GM19438 (cell line): ENCODE measurements around the gene CDC42EP3.
A peak's percentile ranks its signal among the peaks of the same experiment; 100 is the strongest.

ENCODE experiments used
- ATAC-seq: cut with Tn5 transposase; IDR thresholded peaks from one replicate; pipeline ENCODE4 v1.9.1; 2021; ENCODE audit warnings: low read depth; ENCODE audit not compliant: unreplicated experiment

CDC42EP3 gene, protein sequence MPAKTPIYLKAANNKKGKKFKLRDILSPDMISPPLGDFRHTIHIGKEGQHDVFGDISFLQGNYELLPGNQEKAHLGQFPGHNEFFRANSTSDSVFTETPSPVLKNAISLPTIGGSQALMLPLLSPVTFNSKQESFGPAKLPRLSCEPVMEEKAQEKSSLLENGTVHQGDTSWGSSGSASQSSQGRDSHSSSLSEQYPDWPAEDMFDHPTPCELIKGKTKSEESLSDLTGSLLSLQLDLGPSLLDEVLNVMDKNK

DNA sequence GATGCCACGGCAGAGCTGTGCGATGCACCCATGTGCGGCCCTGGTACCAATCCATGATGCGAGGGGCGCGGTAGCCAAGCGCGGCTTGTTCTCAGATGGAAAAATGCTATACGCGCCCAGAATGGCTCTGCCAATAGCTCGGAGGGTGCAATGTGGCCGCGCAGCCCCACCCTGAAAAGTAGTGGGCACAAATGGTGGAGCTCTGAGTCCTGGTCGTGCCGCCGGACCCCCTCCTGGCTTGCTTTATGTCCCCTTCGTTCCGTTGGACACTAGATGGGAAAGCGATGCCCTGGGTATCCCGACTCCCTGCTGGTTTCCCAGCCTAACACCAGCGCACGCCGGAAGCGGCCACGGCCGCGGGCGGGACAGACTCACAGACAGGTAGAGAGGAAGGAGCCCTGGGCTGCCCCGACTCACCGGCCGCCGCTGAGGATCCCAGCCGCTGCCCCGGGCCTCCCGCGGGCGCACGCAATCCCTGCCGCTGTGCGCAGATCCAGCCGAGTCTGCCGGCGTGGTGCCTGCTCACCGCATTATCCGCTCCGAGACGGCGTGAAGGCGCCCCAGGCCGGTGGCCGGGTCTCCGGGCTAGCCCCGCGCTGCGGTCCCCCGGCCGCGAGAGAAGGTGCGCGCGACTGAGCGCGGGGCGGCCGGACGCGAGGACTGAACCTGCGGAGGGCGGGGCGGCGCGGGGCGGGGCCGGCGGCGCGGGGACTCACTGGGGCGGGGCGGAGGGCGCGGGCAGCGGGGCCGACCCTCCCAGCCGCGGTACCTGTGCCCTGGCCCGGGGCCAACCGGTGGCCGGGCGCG is at the start of gene CDC42EP3:
CDC42EP3 (minus strand) TSS at position 634 of the 807 bp plus-strand sequence. CDS start 25,055 bp downstream, outside the sequence.
- ATAC-seq, result peak; percentile 51

DNA sequence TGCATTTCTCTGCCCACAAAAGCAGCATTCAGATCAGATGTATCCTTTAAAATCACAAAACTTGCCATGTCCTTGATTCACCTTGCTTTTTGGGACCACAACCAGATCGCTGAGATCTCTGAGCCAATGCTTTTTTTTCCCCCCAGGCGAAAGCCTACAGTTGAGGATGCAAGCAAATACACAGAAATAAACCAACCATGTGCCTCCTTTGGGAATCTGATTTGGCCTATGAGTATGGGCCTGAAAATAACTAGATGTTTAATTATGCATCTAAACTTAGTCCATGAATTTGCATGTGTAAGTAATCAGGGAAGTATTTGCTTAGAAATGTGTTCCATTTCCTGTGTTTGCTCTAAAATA is 49.7 kb upstream of the CDC42EP3 start:
- ATAC-seq, result no peak

DNA sequence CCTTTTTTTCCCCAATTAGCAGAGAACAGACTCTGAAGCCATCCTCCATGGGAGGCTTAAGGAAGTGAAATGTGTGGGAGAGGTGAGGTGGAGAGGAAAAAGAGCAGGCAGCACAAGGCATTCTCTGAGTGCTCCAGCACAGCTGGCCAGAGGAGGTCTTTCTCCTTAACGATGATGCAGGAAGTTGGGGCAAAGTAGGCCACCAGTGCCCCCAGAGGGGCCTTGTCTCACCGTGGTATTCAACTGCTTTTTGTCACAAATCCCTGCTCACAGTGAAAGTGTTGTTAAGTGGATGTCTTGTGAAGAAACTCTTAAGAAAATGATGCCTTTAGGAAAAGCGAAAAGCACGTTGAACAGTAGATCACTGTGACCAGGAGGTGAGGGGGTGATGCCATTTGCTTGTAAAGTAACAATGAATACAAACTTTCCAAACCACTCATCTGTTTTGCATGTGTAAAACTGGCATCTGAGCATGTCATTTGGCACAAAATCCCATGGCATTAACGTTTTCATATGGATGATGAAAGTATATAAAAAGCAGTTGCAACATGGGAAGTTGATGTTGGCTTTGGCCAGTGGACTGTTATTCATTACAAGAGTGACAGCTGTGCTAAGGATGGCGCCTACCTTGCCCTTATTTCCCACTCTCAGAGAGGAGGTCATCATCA is 49.2 kb upstream of the CDC42EP3 start:
- ATAC-seq, result no peak

DNA sequence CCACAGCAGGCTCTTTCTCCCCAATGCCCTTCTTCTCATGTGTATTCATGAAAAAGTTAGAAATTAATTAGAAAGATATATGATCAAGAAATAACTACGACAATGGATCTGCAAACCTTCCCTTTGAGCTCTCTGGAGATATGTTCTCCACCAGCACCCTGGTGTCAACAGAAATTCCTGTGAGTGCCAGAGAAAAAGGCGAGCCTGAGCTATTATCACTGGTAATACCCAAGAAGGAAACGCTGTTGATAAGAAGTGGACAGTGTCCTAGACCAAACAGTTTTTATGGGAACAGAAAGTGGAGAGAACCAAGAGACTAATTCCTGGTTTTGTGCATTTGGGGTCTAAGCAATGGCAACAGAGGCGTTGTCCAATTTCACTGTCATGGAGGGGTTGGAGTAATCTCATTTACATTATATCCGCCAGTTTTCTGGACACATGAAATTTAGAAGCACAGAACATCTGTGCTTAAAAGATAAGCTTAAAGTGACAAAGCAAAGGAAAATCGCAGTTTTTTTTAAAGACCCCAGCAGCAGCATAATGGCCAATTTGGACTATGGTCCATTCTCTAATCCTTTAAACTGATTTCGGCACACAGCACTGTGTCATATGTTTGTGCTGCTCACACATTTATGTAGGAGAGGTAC is 47.2 kb upstream of the CDC42EP3 start:
- ATAC-seq, result no peak

DNA sequence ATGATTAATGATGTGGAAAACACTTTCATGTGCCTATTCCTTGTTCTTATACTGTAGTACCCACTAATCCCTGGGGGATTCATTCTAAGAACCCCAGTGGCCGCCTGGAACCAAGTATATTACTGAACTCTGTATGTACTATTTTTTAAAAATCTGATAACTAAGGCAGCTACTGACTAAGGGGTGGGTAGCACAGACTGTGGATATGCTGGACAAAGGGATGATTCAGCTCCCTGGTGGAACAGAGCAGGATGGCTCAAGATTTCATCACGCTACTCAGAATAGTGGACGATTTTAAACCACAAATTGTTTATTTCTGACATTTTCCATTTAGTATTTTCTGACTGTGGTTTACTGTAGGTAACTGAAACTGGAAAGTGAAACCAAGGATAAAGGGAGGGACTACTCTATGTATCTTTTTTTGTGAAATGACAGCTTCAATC is 41.8 kb upstream of the CDC42EP3 start:
- ATAC-seq, result no peak

DNA sequence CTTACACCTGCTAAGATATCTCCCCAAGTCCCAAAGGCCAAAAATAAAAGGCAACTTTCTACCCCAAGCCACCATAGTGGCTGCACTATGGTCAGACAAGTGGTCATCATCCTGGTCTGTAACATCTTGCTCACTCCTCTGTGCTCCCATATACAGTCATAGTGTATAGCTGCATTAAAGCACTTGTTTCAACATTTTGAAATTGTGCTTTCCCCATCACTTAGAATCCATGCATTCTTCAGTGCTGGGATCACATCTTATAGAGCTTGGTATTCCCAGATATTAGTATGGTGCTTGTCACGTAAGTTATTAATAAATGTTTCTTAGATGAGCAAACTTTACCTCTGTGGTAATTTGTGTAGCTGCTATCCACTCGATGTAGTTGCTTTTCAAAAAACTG is 40.4 kb upstream of the CDC42EP3 start:
- peak; percentile 17 for ATAC-seq

DNA sequence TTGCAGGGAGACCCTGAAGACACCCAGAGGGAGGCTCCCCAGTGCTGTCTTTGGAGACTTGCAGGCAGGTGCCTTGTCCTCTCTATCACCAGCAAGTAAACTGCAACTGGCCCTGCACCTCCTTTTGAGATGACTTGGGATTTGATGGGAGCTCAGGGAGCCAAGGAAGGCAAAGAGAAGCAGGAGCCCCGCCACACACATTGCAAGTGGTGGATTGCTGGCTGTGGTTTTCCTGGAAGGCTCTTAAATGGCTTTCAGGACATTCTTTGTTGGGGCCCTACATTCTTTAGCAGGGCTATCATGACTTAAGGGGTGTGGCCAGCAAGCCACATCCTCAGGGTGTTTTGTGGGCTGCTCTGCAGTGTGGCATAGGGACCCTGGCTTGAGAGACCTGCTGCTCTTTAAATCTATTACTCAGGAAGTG is 39.9 kb upstream of the CDC42EP3 start:
- peak; percentile 92 for ATAC-seq

DNA sequence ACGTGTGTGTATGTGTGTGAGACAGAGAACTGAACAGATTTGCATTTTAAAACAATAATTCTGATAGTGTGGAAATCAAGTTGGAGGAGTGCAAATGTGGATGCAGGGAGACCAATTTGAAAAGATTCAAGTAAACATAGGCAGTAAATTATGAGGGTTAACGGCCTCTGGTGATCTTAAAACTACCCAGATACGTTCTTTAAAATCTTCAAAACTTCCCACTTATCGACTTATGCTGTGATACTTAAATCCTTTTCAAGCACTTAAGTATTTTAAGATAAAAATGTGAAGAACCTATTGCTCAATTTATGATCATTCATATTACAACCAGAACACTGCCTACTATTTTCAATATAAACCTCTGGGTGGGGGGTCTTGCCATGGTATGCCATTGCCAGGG is 37.7 kb upstream of the CDC42EP3 start:
- ATAC-seq, result no peak

DNA sequence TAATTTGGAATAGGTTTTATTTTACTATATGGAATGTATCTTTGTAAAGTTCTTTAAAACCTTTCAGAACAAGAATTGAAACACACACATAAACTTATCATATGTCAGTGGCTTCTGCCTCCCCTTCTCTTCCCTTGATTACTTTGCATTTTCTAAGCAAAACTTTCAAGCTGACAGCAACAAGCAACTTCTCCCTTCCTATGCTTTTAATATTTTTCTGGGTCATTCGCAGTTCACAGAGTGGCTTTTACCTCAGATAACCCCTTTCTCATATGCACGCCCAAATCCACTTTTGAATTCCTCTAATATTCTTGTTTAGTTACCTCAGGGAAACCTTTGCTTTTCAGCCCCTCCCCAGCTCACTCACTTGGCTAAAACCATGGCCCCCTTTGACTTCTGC is 36.7 kb upstream of the CDC42EP3 start:
- ATAC-seq, result no peak

DNA sequence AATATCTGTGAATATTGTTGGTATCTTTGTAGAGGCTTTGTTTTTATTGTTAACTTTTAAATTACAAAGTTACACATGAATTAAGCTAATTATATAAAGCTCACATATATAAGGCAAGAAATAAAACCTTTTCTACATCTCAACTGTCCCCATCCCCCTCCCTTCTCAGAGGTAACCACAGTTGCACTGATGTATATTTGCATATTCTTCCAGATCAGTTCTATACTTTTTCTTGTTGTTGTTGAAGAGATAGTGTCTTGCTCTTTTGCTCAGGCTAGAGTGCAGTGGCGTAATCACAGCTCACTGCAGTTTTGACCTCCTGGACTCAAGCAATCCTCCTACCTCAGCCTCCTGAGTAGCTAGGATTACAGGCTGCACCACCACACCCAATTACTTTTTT is 36.0 kb upstream of the CDC42EP3 start:
- ATAC-seq, result no peak

DNA sequence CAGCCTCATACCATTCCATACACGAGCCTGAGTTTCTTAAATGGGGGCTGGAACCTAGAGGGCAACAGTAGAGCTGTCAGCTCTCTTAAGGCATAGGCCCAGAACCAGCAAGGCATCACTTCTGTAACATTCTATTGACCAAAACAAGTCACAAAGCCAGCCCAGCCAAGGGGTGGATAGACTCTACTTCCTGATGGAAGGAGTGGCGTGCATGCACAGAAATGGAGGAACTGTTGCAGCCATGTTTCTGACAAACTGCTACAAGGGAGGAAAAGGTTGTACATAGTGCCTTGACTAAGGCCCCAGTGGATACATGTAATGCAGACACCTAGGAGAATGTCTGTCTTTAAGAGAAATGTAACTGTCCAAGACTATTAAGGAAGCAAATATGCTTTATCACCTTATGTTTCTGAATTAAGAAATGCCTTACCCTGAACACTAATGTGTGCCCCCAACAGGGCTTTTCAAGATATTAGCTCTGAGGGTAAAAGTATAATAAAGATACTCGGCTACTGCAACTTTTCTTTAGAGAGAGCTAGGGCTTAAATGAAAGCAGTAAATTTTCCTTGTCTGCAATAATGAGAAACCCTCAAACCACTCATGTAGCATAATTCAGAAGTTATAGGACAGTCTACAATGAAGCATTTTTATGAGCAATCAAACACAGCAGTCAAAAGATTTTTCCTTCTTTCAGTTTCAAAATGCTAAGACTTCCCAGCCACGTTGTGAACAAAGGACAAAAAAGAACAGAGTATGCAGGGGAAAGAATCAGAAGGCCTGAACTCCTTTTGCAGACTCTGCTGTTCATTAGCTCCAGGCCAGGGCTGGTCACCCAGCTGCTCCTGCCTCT is 35.1 kb upstream of the CDC42EP3 start:
- no peak for ATAC-seq

DNA sequence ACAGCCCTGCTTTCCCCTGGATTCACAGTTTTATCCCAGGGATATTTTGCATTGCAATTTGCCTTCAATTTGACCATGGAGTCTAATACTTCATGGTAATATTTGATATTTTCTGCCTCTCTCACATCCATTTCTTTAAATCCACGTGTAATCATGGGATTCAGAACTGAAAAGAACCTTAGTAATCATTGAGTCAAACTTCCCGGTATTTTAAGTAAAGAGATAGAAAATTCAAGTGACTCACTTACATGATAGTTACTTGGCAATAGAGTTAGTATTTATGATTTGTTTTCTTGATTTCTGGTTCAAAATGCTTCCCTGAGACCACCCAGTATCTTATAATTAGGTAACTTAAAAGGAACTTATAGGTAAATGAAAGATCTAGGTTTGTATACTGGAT is 33.7 kb upstream of the CDC42EP3 start:
- ATAC-seq, result no peak

DNA sequence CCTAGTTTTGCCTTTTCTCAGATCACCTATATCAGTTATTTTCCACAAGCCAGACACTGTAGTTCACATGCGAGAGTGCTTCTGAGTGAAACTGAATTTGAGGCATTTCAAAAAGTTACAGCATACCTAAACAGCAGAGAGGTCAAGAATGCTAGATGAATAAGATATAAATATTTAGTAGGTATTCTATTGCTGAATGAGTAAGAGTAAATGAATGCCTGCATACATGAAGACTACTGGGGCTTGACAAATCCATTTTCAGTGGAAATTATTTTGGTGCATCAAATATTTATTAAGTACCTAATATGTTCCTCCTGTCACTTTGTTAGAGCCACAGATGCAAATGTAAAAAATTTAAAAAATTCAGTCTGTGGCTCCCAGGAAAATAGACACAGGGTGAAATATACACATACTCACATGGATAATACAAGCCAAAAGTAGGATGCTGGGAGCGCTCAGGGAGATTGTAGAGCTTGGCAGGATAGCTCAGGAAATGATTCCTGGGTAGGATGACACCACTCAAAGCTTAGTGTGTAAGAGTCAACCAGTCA is 27.6 kb upstream of the CDC42EP3 start:
- no peak for ATAC-seq

DNA sequence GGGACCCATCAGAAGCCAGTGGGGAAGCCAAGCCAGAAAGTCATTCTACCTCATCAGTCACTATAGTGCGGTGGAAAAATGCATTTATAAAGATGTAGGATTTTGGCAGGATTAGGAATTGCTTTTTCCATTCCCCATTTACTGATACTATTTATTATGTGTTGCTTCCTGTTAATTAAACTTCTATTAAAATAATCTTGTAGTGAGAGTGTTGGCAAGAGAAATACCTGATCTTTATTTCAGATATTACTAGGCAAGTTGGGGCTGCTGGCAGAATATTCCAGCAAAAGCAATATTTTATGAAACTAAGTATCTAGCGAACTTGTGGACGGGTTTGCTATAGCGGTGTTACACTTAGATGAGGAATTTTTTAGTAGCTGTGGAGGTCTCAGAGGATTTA is 23.9 kb upstream of the CDC42EP3 start:
- no peak for ATAC-seq

DNA sequence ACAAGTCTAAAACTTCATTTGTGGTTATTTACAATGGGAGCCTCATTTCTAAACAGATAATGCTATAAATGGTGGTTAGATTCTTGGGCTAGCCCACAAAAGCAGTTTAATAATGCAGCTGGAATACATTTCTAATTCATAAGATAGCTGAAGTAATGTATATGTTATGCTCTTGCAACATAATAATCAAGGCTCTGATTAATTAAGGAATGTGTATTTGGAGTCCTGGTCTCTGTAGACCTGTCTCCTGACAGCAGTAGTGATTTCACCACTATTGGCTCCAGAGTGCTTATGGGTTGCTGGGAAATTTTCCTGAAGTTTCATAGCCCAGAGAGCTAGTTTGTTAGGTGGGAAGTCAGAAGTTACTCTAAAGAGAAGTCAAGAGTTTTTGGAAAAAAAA is 21.3 kb upstream of the CDC42EP3 start:
- no peak for ATAC-seq

DNA sequence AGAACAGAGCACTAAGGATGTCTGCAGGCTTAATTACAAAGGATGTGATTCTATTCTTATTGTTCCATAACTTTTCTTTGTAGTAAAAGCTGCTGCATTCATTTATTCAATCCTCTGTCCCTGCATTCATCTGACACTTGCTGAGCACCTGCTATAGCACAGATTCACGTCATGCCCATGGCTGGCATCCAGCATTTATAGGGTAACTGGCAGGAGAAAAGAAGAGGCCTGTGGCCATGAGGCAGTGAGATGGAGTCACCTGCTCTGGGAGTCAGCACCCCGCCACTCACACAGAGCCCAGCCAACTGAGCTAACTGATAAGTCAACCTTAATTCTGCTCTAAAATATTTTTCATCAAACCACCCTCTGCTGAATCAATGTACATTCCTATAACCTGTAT is 18.3 kb upstream of the CDC42EP3 start:
- no peak for ATAC-seq

DNA sequence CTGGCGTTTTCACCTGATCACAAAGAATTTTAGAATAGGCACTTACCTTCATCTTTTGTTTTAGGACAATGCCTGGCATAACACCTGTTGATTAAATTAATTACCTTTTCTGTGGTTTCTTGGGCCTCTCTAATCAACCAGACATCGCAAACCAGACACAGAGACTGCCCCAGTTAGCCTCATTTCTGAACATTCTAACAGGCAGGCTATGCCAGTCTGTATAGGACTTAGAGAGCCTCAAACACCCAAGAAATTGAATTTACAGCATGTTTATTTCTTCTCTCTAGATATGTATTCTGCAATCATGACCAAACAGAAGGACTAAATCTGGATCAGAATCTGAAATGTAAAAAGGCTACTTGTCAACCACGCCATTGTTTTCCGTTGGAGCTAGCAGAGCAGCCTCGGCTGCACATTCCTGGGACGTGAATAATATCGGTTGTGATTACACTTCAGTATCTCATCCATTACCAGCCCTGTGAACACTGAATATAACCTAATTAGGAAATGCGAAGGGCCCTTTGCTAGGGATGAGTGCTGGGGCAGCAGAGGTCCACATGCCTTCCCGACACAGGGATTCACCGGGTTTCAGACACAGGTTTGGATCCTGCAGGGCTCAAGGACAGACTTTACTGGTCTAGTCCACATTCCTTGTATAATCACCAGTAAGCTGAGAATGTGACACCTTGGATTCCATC is 17.5 kb upstream of the CDC42EP3 start:
- ATAC-seq, result no peak

DNA sequence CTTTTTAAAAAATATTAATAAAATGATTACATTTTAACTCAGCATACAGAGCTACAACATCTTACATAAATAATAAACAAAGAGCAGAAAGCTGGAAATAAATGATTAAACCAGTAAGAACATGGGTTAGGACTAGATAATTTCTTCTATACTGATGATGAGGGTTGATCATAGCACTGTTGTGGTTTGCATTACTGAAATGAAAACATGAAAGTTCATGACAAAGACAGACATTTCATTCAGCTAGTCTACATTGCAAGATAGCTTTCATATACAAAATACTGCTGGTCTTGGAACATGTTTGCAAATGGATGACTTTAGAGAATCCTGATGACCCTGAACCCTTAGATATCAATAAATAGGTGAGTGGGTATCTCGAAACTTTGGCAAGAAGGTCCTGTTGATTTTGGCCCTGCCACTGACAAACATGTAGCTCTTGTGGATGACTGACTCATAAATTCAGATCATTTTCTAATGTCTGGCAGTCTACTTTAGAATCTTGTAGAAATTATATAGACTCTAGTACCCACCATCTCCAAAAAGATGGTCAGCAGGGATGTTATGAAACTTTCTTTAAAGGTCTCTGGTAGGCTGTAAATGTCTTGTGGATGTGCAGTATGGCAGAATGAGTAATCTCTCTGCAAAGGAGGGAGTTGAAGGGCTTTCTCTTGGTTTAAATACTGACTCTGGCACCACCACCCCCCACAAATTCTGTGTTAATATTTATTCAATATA is 15.5 kb upstream of the CDC42EP3 start:
- no peak for ATAC-seq

DNA sequence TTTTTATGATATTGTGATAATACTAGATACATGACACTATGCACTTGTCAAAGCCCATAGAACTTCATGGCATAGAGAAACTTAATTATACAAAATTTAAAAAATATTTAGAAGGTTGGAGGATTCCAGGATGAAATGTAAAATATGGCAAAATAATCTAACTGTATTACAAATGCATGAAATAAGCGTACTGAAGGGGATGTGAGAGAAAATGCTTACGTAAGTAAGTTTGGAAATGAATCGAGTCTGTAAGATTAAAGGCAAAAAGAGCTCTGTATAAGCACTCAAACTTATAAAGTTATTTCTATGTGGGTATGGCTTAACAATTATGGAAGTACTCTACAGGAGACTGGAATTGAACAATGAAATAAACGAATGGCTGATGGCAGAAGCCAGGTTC is 13.4 kb upstream of the CDC42EP3 start:
- ATAC-seq, result no peak
